Nephron (organoid): ENCODE results near the gene HSPA2.
A peak's percentile ranks its signal among the peaks of the same experiment; 100 is the strongest.

ENCODE experiments used
- H3K27ac Mint-ChIP-seq, 3 experiments: 2 replicates each; pipeline ENCODE4 v1.8.0; 2020; ENCODE audit warnings: mixed read lengths in 3 of 3, mild to moderate bottlenecking in 2 of 3, moderate library complexity in 1 of 3
- H3K27me3 Mint-ChIP-seq: 2 replicates; pipeline ENCODE4 v1.8.0; 2021; ENCODE audit warnings: low read depth, mild to moderate bottlenecking, moderate library complexity, mixed read lengths
- H3K36me3 Mint-ChIP-seq: 2 replicates; pipeline ENCODE4 v1.8.0; 2020; ENCODE audit warnings: low read depth, mixed read lengths
- H3K4me1 Mint-ChIP-seq: 2 replicates; pipeline ENCODE4 v1.8.0; 2020; ENCODE audit warnings: mixed read lengths
- H3K4me3 Mint-ChIP-seq, 3 experiments: 2 replicates each; pipeline ENCODE4 v1.8.0; 2020; ENCODE audit warnings: mild to moderate bottlenecking in 3 of 3, mixed read lengths in 3 of 3, moderate library complexity in 2 of 3
- H3K9me3 Mint-ChIP-seq: 2 replicates; pipeline ENCODE4 v1.8.0; 2020; ENCODE audit warnings: mixed read lengths
- TF ChIP-seq, protein P1 (sequence below), 3 experiments: fragments of 200-600 bp; sonication (generic); IDR thresholded peaks; one replicate each; pipeline ENCODE4 v1.5.0; 2021; ENCODE audit warnings: antibody characterized with exemption in 3 of 3; ENCODE audit not compliant: unreplicated experiment in 3 of 3

The HSPA2 gene

GRCh38 chr14:64500088-64500487 lies 40.5 kb upstream of the HSPA2 start:
- Mint-ChIP-seq H3K4me3 (peak overlapping the region in 2 of 3 experiments; percentile 12 to 55), H3K27me3 (no peaks in the 10 kb centered on the region), H3K36me3 (peaks cover 5% of the 10 kb centered on the region), H3K9me3 (no peaks in the 10 kb centered on the region), H3K4me1 (peaks cover 26% of the 10 kb centered on the region), H3K27ac (peak overlapping the region; percentile 14 to 63 (median 26))
- TF ChIP-seq, protein P1, sequence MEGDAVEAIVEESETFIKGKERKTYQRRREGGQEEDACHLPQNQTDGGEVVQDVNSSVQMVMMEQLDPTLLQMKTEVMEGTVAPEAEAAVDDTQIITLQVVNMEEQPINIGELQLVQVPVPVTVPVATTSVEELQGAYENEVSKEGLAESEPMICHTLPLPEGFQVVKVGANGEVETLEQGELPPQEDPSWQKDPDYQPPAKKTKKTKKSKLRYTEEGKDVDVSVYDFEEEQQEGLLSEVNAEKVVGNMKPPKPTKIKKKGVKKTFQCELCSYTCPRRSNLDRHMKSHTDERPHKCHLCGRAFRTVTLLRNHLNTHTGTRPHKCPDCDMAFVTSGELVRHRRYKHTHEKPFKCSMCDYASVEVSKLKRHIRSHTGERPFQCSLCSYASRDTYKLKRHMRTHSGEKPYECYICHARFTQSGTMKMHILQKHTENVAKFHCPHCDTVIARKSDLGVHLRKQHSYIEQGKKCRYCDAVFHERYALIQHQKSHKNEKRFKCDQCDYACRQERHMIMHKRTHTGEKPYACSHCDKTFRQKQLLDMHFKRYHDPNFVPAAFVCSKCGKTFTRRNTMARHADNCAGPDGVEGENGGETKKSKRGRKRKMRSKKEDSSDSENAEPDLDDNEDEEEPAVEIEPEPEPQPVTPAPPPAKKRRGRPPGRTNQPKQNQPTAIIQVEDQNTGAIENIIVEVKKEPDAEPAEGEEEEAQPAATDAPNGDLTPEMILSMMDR (IDR thresholded peaks at IDR 0.05; ENCODE audit: unreplicated experiment in 3 of 3): no peak

GRCh38 chr14:64501411-64502171 lies 39.0 kb upstream of the HSPA2 start:
- TF ChIP-seq, protein P1 (IDR thresholded peaks at IDR 0.05; ENCODE audit: unreplicated experiment in 3 of 3): no peak
- Mint-ChIP-seq H3K27me3 (no peaks in the 10 kb centered on the region), H3K36me3 (peaks cover 5% of the 10 kb centered on the region)

GRCh38 chr14:64502456-64502855 lies 38.1 kb upstream of the HSPA2 start:
- Mint-ChIP-seq H3K27me3 (no peaks in the 10 kb centered on the region), H3K4me1 (peaks cover 47% of the 10 kb centered on the region), H3K27ac (peak overlapping the region; percentile 84 to 99 (median 98)), H3K4me3 (peak overlapping the region; percentile 86 to 97 (median 96)), H3K9me3 (no peaks in the 10 kb centered on the region), H3K36me3 (peaks cover 5% of the 10 kb centered on the region)
- TF ChIP-seq, protein P1 (IDR thresholded peaks at IDR 0.05; ENCODE audit: unreplicated experiment in 3 of 3): no peak

More at GRCh38 chr14:64501411-64502171, 39.0 kb upstream of the HSPA2 start:
- peaks cover 38% of the 10 kb centered on the region for H3K4me1 Mint-ChIP-seq
- H3K27ac Mint-ChIP-seq: peak overlapping the region; percentile 84 to 99 (median 98)
- peak overlapping the region; percentile 86 to 97 (median 96) for H3K4me3 Mint-ChIP-seq
- no peaks in the 10 kb centered on the region for H3K9me3 Mint-ChIP-seq

- TF ChIP-seq, protein P1 (IDR thresholded peaks at IDR 0.05; ENCODE audit: unreplicated experiment in 3 of 3): no peak
- Mint-ChIP-seq H3K9me3 (no peaks in the 10 kb centered on the region), H3K27ac (peak overlapping the region; percentile 84 to 99 (median 98)), H3K4me3 (peak overlapping the region; percentile 86 to 97 (median 96)), H3K4me1 (peaks cover 52% of the 10 kb centered on the region), H3K27me3 (no peaks in the 10 kb centered on the region), H3K36me3 (peaks cover 1% of the 10 kb centered on the region)
These were observed 37.6 kb upstream of the HSPA2 start for GRCh38 chr14:64502887-64503433.

DNA sequence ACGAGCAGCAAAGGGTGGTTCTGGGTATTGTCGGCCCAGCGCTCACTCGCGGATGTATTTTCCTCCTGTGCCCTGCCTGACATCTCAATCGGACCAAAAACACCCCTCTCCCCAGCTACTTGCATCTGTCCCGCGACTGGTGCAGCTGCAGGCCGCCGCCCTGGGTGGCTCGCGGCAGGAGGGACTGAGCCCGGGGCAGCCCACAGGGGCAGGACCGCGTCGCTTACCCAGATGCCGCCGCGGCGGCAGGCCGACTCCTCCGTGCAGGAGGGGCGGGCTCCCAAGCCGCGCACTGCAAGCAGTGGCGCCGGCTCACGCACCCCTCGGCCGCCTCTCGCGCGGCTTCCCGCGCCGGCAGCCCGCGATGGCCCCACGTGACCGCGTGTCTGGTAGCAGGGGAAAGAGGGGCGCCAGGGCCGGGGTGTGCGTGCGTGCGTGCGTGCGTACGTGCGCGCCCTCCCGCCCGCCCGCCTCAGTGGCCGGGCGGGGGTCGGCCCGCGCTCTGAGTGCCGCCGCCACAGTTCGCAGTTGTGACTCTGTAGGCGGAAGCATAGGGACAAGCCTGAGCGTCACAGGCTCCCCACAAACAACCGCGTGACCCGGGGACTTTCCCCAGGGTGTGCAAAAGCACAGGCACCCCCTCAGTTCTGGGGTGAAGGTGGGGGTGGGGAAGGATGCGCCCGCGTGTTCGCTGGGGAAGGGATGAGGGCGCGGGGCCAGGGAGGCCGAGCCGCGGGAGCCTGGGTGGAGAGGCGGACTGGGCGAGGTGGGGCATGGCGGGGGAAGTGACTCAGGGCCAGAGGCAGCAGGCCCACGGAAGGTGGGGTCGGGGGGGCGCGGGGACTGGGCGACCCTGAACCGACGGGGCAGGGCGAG lies 36.9 kb upstream of the HSPA2 start, which contains the start of gene ZBTB25:
ZBTB25 (minus strand) TSS at position 405 of the 876 bp plus-strand sequence. CDS start 13,305 bp downstream, outside the sequence.
- peak within 1 kb of the TSS; percentile 86 to 97 (median 96) for H3K4me3 Mint-ChIP-seq
- peaks cover 56% of the 10 kb centered on the region for H3K4me1 Mint-ChIP-seq
- peak within 1 kb of the TSS; percentile 84 to 100 (median 99) for H3K27ac Mint-ChIP-seq
- TF ChIP-seq, protein P1 (IDR thresholded peaks at IDR 0.05; ENCODE audit: unreplicated experiment in 3 of 3): no peak
- H3K9me3 Mint-ChIP-seq: no peaks in the 10 kb centered on the region
- no peaks in the 10 kb centered on the region for H3K27me3 Mint-ChIP-seq
- H3K36me3 Mint-ChIP-seq: no peaks in the 10 kb centered on the region
